Upper lobe of left lung (tissue), 4 donors: ENCODE results near the gene GRIK4.

Experiments used
- POLR2A ChIP-seq, 4 donors: fragments of 450-650 bp; IDR thresholded peaks; one replicate each; pipeline ENCODE4 v1.5.1; 2016 to 2017; ENCODE audit warnings: antibody characterized with exemption in 4 of 4, mild to moderate bottlenecking in 2 of 4
- POLR2AphosphoS5 ChIP-seq, 2 donors: sonication (generic); formaldehyde crosslinking; IDR thresholded peaks; one replicate each; pipeline ENCODE4 v1.5.1; 2017; ENCODE audit warnings: antibody characterized with exemption in 2 of 2

DNA sequence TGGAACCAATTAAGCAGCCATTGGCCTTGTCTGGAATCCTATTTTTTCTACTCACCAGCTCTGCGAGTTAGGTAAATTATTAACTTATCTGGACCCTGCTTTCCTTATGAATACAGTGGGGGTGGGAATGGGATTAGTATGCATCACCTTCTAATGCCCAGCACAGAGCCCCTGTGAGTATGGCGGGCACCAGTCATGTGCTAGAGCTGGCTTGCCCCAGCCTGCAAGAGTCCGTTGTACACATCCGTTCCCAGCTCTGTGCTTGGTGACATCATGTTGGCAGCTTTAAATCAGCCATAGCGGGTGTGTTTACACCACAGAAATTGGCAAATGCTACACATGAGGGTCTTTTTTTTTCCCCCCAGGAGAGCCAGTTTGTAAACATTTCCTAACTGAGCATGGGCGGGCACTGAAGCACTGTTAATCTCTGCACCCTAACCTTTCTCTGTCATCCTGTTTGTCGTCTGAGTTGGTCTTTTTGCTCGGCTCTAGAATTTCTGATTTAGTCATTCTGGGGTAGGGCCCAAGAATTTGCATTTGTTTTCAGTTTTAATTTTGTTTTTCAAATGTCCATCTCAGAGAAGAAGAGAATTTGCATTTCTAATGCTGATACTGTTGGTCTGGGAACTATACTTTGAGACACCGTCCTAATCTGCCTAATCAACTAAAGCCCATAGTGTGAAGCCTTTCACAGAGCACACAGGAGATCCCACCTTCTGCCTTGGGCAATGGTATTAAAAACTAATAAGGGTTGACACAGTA, 382.1 kb downstream of the GRIK4 start:
- TF ChIP-seq POLR2AphosphoS5 (IDR thresholded peaks at IDR 0.05), result no peak
- TF ChIP-seq POLR2A (IDR thresholded peaks at IDR 0.05), result no peak
